K562 (cell line): Measurements from ENCODE around the gene DCUN1D4. TPM values are rescaled to one million over a fixed set of nuclear protein-coding genes. Genes with fewer than 3 reads are reported as not detected.

Experiments used
- ATAC-seq: fragments of 200-7000 bp; cut with Tn5 transposase; 3 replicates; pipeline ENCODE4 v1.9.1; 2020; ENCODE audit warnings: moderate library complexity
- Bru-seq: library from RNA; stranded (reverse); fragments of 400-500 nt; gene quantifications from one replicate; lab custom pipeline; 2021; lab: Mats Ljungman, UMichigan
- BruChase-seq, 2 experiments: library from RNA; stranded (reverse); fragments of 400-500 nt; gene quantifications; one replicate each; lab custom pipeline; 2021; lab: Mats Ljungman, UMichigan
- BruUV-seq: library from RNA; stranded (reverse); fragments of 400-500 nt; replicated peaks from 2 replicates; lab custom pipeline; 2021; lab: Mats Ljungman, UMichigan
- CTCF ChIA-PET: fragments of 300-600 bp; formaldehyde crosslinking; extraction: SDS; loops from one replicate; lab custom pipeline; 2021; ENCODE audit warnings: low intra/inter-chr PET ratio; lab: Yijun Ruan, JAX
- POLR2A ChIA-PET: fragments of 300-600, 350-650 bp; sonication (Branson Sonifier 250); formaldehyde crosslinking; extraction: SDS; loops from one replicate; lab custom pipeline; 2021; ENCODE audit warnings: antibody characterized with exemption, inconsistent platforms; lab: Yijun Ruan, JAX
- DNase-seq, 4 experiments: peaks; one replicate each; pipeline versions ENCODE4 v3.0.0 to v3.0.0-alpha.2; 2011 to 2018; ENCODE audit warnings: low spot score in 3 of 4, mixed read lengths in 3 of 4; ENCODE audit errors: extremely low read depth in 1 of 4
- FAIRE-seq: peaks from 2 replicates; lab custom pipeline; 2011; peaks lifted over from hg19 to GRCh38; lab: Jason Lieb, UNC
- H2AFZ ChIP-seq: 2 replicates; pipeline ENCODE4 v1.6.0; 2011; ENCODE audit warnings: low read depth, low read length, control low read depth, inconsistent platforms
- H3K27ac ChIP-seq: fragments of 200-600 bp; 3 replicates; pipeline ENCODE4 v1.8.0; 2011; ENCODE audit warnings: low read depth, mild to moderate bottlenecking, control low read depth, inconsistent platforms, low read length, moderate library complexity, mixed read lengths; ENCODE audit errors: extremely low read depth
- H3K27me3 ChIP-seq, 2 experiments: fragments of 300-600 bp in 1 of 2; 2 replicates in 1 of 2; 3 replicates in 1 of 2; pipeline versions ENCODE4 v1.6.0 to v1.8.0; 2011; ENCODE audit warnings: inconsistent platforms in 2 of 2, low read length in 2 of 2, mild to moderate bottlenecking in 1 of 2, mixed read lengths in 1 of 2, moderate library complexity in 1 of 2; ENCODE audit not compliant: control insufficient read depth in 2 of 2, insufficient read depth in 2 of 2
- H3K36me3 ChIP-seq: fragments of 300-600 bp; 3 replicates; pipeline ENCODE4 v1.8.0; 2011; ENCODE audit warnings: mild to moderate bottlenecking, low read length, inconsistent platforms; ENCODE audit not compliant: control insufficient read depth, insufficient read depth
- H3K4me1 ChIP-seq, 2 experiments: fragments of 200-600 bp in 1 of 2; replicated peaks in 1 of 2; 2 replicates in 1 of 2; 3 replicates in 1 of 2; pipeline versions ENCODE4 v1.5.1 to v1.8.0; 2011; ENCODE audit warnings: inconsistent platforms in 2 of 2, low read length in 2 of 2, mild to moderate bottlenecking in 1 of 2, mixed read lengths in 1 of 2, moderate library complexity in 1 of 2; ENCODE audit not compliant: control insufficient read depth in 2 of 2, insufficient read depth in 2 of 2
- H3K4me2 ChIP-seq: 2 replicates; pipeline ENCODE4 v1.6.1; 2011; ENCODE audit warnings: low read length, control low read depth, inconsistent platforms, mixed read lengths; ENCODE audit not compliant: insufficient read depth
- H3K4me3 ChIP-seq: fragments of 200-600 bp; sonication (generic), shearing (Covaris generic); 2 replicates; pipeline ENCODE4 v1.5.1; 2016; ENCODE audit warnings: control low read depth, inconsistent platforms
- H3K79me2 ChIP-seq: fragments of 200-600 bp; 3 replicates; pipeline ENCODE4 v1.8.0; 2011; ENCODE audit warnings: low read length, inconsistent platforms; ENCODE audit not compliant: control insufficient read depth, insufficient read depth
- H3K9ac ChIP-seq, 2 experiments: 2 replicates each; pipeline versions ENCODE4 v1.6.0 to v1.6.1; 2011; ENCODE audit warnings: low read depth in 2 of 2, low read length in 2 of 2, control low read depth in 1 of 2, inconsistent platforms in 1 of 2, mild to moderate bottlenecking in 1 of 2, mixed read lengths in 1 of 2; ENCODE audit not compliant: insufficient read depth in 1 of 2
- H3K9me1 ChIP-seq: one replicate; pipeline ENCODE4 v1.6.0; 2011; ENCODE audit warnings: inconsistent platforms, mild to moderate bottlenecking, low read length, moderate library complexity; ENCODE audit not compliant: control insufficient read depth, insufficient read depth
- H3K9me3 ChIP-seq: replicated peaks from 2 replicates; pipeline ENCODE4 v1.5.1; 2011; ENCODE audit warnings: low read depth, low read length, inconsistent platforms; ENCODE audit not compliant: control insufficient read depth, insufficient read depth
- H4K20me1 ChIP-seq: replicated peaks from 2 replicates; pipeline ENCODE4 v1.6.1; 2011; ENCODE audit warnings: low read length, inconsistent platforms, mixed read lengths; ENCODE audit not compliant: control insufficient read depth, insufficient read depth
- E4F1 ChIP-seq: fragments of 250-450 bp; sonication (Bioruptor Pico); IDR thresholded peaks from 2 replicates; pipeline ENCODE4 v1.5.0; 2021; ENCODE audit warnings: mild to moderate bottlenecking, borderline replicate concordance
- ERF ChIP-seq: fragments of 450-650 bp; formaldehyde crosslinking; IDR thresholded peaks from 2 replicates; pipeline ENCODE4 v1.4.0; 2020; ENCODE audit warnings: mild to moderate bottlenecking, mixed read lengths
- HOXB6 ChIP-seq: fragments of 250-450 bp; sonication (Bioruptor Pico); IDR thresholded peaks from 2 replicates; pipeline ENCODE4 v1.5.1; 2022; ENCODE audit warnings: mild to moderate bottlenecking, borderline replicate concordance
- JUND ChIP-seq, 2 experiments: IDR thresholded peaks; 2 replicates in 1 of 2; 3 replicates in 1 of 2; pipeline ENCODE4 v1.6.1; 2011; ENCODE audit warnings: borderline replicate concordance in 2 of 2, low read depth in 2 of 2, low read length in 2 of 2, improper control_type of control experiment in 1 of 2, missing biosample characterization in 1 of 2, missing genetic modification characterization in 1 of 2, missing genetic modification reagents in 1 of 2
- PHF20 ChIP-seq: fragments of 450-650 bp; IDR thresholded peaks from 2 replicates; pipeline ENCODE4 v1.6.1; 2018; ENCODE audit not compliant: partially characterized antibody
- SIN3A ChIP-seq, 2 experiments: fragments of 150-350 bp in 1 of 2; IDR thresholded peaks; 2 replicates each; pipeline ENCODE4 v1.6.1; 2011 to 2016; ENCODE audit warnings: borderline replicate concordance in 2 of 2, low read depth in 2 of 2, low read length in 2 of 2, mild to moderate bottlenecking in 2 of 2, moderate library complexity in 2 of 2; ENCODE audit not compliant: control insufficient read depth in 1 of 2
- TBP ChIP-seq: optimal IDR thresholded peaks from 2 replicates; pipeline ENCODE3; 2011; ENCODE audit warnings: low read depth, low read length, improper control_type of control experiment
- YBX1 ChIP-seq: fragments of 450-650 bp; IDR thresholded peaks from 2 replicates; pipeline ENCODE4 v1.7.1; 2016; ENCODE audit warnings: mild to moderate bottlenecking
- ZNF133 ChIP-seq: fragments of 250-450 bp; sonication (Bioruptor Pico); IDR thresholded peaks from 2 replicates; pipeline ENCODE4 v1.4.0; 2020; ENCODE audit warnings: mild to moderate bottlenecking
- ZNF324 ChIP-seq: fragments of 250-450 bp; sonication (Bioruptor Pico); IDR thresholded peaks from 2 replicates; pipeline ENCODE4 v1.4.0; 2020; ENCODE audit warnings: mild to moderate bottlenecking
- WGBS: fragments of 100-300 bp; shearing (Covaris generic); methylation state at CpG from one replicate; pipeline ENCODE4 v1.1.6; 2016; ENCODE audit warnings: low coverage, mixed read lengths; ENCODE audit not compliant: insufficient coverage; ENCODE audit errors: missing lambda C conversion rate; 5-methylcytosine and 5-hydroxymethylcytosine counted together
- in situ Hi-C: fragments of 300-500 bp; cut with MboI; formaldehyde crosslinking; loops from 4 replicates; pipeline ENCODE4 v1.15.0; 2018; ENCODE audit warnings: inconsistent platforms, mixed read lengths
- intact Hi-C: fragments of 100-400 bp; cut with micrococcal nuclease; formaldehyde crosslinking; loops from 2 replicates; pipeline ENCODE4 v1.14.2; 2022
- long read RNA-seq, 3 experiments: library from polyadenylated mRNA in 2 of 3; library from RNA in 1 of 3; unstranded in 2 of 3; stranded (forward) in 1 of 3; transcript quantifications; one replicate each; pipeline ENCODE4 v2.0.0, GENCODE V29; 2019 to 2022
- polyA minus RNA-seq, 3 experiments: library from RNA; depleted of rRNA, polyadenylated mRNA; stranded (reverse); fragments of >200 nt; gene quantifications; 2 replicates each; pipeline ENCODE4 v1.2.3, GENCODE V29; 2011
- polyA plus RNA-seq, 8 experiments: library from polyadenylated mRNA; depleted of rRNA in 4 of 8; stranded (reverse) in 5 of 8; unstranded in 3 of 8; fragments of >200 nt; fragmentation: Nextera tagmentation in 2 of 8; fragmentation: Illumina TruSeq in 1 of 8; extraction: Ambion mirVana in 2 of 8; extraction: Trizol in 1 of 8; gene quantifications; 2 replicates each; pipeline versions ENCODE4 v1.2.1 to v1.2.3, GENCODE V29; 2011 to 2014; ENCODE audit warnings: inconsistent platforms in 1 of 8, missing spikeins in 1 of 8
- total RNA-seq, 7 experiments: library from RNA; depleted of rRNA in 6 of 7; stranded (reverse); fragments of >200 nt in 6 of 7; fragmentation: Illumina TruSeq in 2 of 7; extraction: Trizol in 2 of 7; gene quantifications; 2 replicates each; pipeline versions ENCODE4 v1.2.1 to v1.2.3, GENCODE V29; 2011 to 2021; ENCODE audit warnings: low replicate concordance in 1 of 7

The DCUN1D4 gene
- 80.2 and 176 TPM in 2 replicates for total RNA-seq (2011; cell fraction: chromatin; rRNA removed; ENCODE audit: low replicate concordance)
- 38.9 and 51.6 TPM in 2 replicates for total RNA-seq (2011; cell fraction: nucleolus; rRNA removed)
- total RNA-seq (2011; cell fraction: nucleoplasm; rRNA removed), result 69.4 and 90.5 TPM in 2 replicates
- total RNA-seq (2014; rRNA removed), result 15.1 and 17.1 TPM in 2 replicates
- total RNA-seq (2014; rRNA removed; fragmentation: Illumina TruSeq; extraction: Trizol), result 28.8 and 31.3 TPM in 2 replicates
- 23.0 TPM in 2 replicates for total RNA-seq (2015; rRNA removed; fragmentation: Illumina TruSeq; extraction: Trizol)
- 33.5 and 35.3 TPM in 2 replicates for total RNA-seq (2021)
- polyA plus RNA-seq (2011; rRNA removed), result 61.0 and 73.5 TPM in 2 replicates
- 21.4 and 24.4 TPM in 2 replicates for polyA plus RNA-seq (2011; cell fraction: cytosol; rRNA removed)
- 195 and 229 TPM in 2 replicates for polyA plus RNA-seq (2011; cell fraction: nucleus; rRNA removed)
- 18.7 and 19.5 TPM in 2 replicates for polyA plus RNA-seq (2012)
- polyA plus RNA-seq (2014; fragmentation: Illumina TruSeq; extraction: Trizol), result 20.5 and 22.8 TPM in 2 replicates
- 10 to 100 TPM; 17.0 TPM for polyA plus RNA-seq (2014; fragmentation: Nextera tagmentation; extraction: Ambion mirVana)
- polyA plus RNA-seq (2014; rRNA removed), result 27.0 and 32.0 TPM in 2 replicates
- 100 and 104 TPM in 2 replicates for polyA minus RNA-seq (2011; rRNA and poly(A)+ RNA removed)
- 14.4 and 32.4 TPM in 2 replicates for polyA minus RNA-seq (2011; cell fraction: cytosol; rRNA and poly(A)+ RNA removed)
- 74.2 and 101 TPM in 2 replicates for polyA minus RNA-seq (2011; cell fraction: nucleus; rRNA and poly(A)+ RNA removed)
- Bru-seq, nascent RNA, result percentile 88 among the genes with signal in this experiment
- BruChase-seq, experiment 1, labeled RNA remaining after a 2-hour chase, result percentile 94 among the genes with signal in this experiment
- percentile 94 among the genes with signal in this experiment for BruChase-seq, experiment 2, labeled RNA remaining after a 6-hour chase
- long read RNA-seq, experiment 1, full-length matches to known transcripts, result 60 of 89 reads
- long read RNA-seq, experiment 1, partial matches to known transcripts, result 7 of 89 reads
- long read RNA-seq, experiment 1, other reads (novel, unspliced or antisense), result 22 of 89 reads
- long read RNA-seq, experiment 2, full-length matches to known transcripts, result 1 of 11 reads
- long read RNA-seq, experiment 2, partial matches to known transcripts, result 0 of 11 reads
- long read RNA-seq, experiment 2, other reads (novel, unspliced or antisense), result 10 of 11 reads
- long read RNA-seq, experiment 3, full-length matches to known transcripts, result 9 of 16 reads
- long read RNA-seq, experiment 3, partial matches to known transcripts, result 1 of 16 reads
- long read RNA-seq, experiment 3, other reads (novel, unspliced or antisense), result 6 of 16 reads

DNA sequence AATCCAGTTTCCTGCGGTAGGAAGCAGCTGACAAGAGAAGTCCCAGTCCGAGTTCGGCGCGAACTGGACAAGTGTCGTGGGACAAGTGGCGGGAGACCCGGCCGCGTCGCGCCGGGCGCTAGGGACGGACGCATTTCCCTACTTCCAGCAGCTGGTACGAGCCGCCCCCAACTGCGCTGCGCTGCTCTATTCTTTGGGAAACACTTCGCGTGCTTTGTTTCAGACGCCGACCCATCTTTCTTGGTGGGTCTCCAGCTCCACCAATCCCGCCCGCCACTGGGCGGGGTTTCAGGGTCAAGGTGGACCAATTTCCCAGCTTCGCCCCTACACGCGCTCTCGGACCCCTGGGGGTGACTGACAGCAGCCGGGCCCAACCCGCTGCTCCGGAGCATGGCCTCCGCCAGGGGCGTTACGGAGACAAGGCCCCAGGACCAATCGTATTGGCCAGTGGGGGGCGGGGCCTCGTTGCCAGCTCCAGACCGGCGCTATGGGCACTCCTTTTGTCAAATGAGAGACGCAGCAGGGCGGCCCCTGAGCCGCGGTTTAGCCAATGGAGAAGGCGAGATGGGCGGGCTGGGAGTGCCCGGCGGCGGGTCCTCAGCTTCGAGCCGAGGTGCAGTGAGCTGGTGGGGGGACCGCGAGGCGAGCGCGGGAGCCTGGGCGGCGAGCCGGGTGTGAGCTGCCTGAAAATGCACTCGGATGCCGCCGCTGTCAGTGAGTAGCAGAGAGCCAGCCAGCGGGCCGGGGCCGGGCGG lies at the start of gene DCUN1D4:
TSS of gene DCUN1D4 (plus strand) at position 600 of the 755 bp plus-strand sequence. CDS start at position 690, 90 bp downstream.
- Histone ChIP-seq H3K4me2 (peak within 1 kb of the TSS; percentile 93), H4K20me1 (0 out of 2 replicates have a peak, but pooled peaks cover 4% of the 10 kb centered on the region), H3K9ac (peak within 1 kb of the TSS; percentile 80 to 91), H3K27me3 (no peaks in the 10 kb centered on the region), H3K36me3 (peaks cover 7% of the 10 kb centered on the region; the same call in 1 of the 3 replicates), H3K27ac (peak within 1 kb of the TSS; percentile 90), H3K9me1 (no peaks in the 10 kb centered on the region), H3K4me3 (peak within 1 kb of the TSS; percentile 81), H3K9me3 (no peaks in the 10 kb centered on the region), H2AFZ (peak within 1 kb of the TSS; percentile 96), H3K4me1 (peaks cover 0 to 14% of the 10 kb centered on the region in 2 experiments; a peak in 2 of 5 replicates), H3K79me2 (peaks cover 40% of the 10 kb centered on the region)
- 1% methylated on average over 48 of the region's 68 CpGs for WGBS
- POLR2A ChIA-PET, result interaction anchor here (0.6 to 1.0 kb wide), 4 partner anchors 9 to 231 kb away, joined by 3 read pairs; no protein-coding TSS in a partner anchor
- CTCF ChIA-PET, result no interaction called here
- FAIRE-seq, result peak; percentile 95
- peak; percentile 99 to 100 (median 99) for DNase-seq
- peak; percentile 90 for ATAC-seq
- no TSS peak for BruUV-seq
- in situ Hi-C loops (no loop called here), intact Hi-C loops (loop anchor here (5.0 kb wide), 1 partner anchor 45 kb away; no protein-coding TSS in a partner anchor)
- TF ChIP-seq YBX1 (no peak), HOXB6 (no peak), E4F1 (CRISPR knock-in tag) (no peak), PHF20 (no peak), SIN3A (IDR thresholded peaks at IDR 0.05; ENCODE audit: borderline replicate concordance in 2 of 2, control insufficient read depth in 1 of 2, low read depth in 2 of 2, low read length in 2 of 2) (0 out of 4 replicates have a peak, but pooled peaks of 1 of the 2 experiments have one; percentile 21), JUND (IDR thresholded peaks at IDR 0.05; ENCODE audit: borderline replicate concordance, low read depth, low read length) (no peak), JUND (tag; IDR thresholded peaks at IDR 0.05; ENCODE audit: borderline replicate concordance, low read depth, low read length) (no peak), TBP (peak; percentile 42), ZNF133 (no peak), ERF (CRISPR knock-in tag) (no peak), ZNF324 (no peak)
